GM21515 (cell line): Measurements from ENCODE around the gene SMARCD1.

ENCODE experiments used
- ATAC-seq: cut with Tn5 transposase; IDR thresholded peaks from one replicate; pipeline ENCODE4 v1.9.1; 2021; ENCODE audit not compliant: unreplicated experiment

Gene SMARCD1

DNA sequence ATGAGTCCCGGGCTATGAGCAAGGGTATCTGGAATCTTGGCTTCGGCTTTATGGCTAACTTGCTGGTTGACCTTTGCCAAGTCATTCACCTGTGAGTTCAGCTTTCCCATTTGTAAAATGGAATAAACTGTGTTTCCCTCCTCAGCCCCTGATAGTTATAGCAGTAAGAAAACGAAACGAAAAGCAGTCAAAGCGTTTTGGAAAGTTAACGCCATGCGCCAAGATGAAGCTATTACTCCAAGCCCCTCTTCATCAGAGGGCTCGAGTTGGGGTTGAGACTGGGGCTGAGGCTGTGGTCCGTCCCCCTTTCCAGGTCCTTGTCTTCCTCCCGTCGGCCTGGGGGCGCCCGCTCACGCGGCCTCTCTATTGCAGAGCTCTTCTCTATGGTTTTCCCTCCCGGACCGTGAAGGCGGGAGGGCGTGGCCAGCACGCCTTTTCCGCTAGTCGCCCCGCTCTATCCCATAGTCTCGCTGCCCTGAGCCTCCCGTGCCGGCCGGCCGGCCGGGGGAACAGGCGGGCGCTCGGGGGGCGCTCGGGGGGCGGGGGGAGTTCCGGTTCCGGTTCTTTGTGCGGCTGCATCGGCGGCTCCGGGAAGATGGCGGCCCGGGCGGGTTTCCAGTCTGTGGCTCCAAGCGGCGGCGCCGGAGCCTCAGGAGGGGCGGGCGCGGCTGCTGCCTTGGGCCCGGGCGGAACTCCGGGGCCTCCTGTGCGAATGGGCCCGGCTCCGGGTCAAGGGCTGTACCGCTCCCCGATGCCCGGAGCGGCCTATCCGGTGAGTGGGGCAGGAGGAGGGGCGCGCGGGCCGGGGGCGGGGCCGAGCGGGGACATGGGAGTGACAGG, at the start of gene SMARCD1:
Gene SMARCD1 (plus strand): TSS at position 568 of the 840 bp plus-strand sequence. CDS start 28 bp downstream, at position 596.
- ATAC-seq = peak; percentile 80

DNA sequence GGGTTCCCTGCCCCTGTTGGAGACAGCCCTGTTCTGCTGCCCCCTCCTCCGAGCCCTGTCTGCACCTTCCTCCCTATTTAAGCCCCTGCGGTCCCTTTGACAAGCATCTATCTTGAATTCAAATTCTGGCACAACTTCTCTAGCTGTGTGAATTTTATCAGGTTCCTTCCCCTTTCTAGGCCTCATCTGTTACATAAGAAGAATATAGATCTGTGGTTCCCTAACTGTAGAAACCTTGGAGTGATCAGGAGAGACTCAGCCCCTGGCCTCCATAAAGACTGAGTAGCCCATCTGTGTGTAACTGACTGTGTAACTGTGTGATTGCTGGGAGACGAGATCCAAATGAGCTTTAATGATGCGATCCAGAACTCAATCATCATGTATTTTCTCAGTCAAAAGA, 46.8 kb upstream of the SMARCD1 start:
- ATAC-seq = no peak

- no peak for ATAC-seq
Measured at GRCh38 chr12:50039151-50039835, 45.8 kb upstream of the SMARCD1 start.

- ATAC-seq = no peak
Measured at GRCh38 chr12:50040657-50041056, 44.5 kb upstream of the SMARCD1 start.

GRCh38 chr12:50041062-50041860, 43.9 kb upstream of the SMARCD1 start:
- ATAC-seq = no peak

GRCh38 chr12:50041962-50042361, 43.2 kb upstream of the SMARCD1 start:
- no peak for ATAC-seq

DNA sequence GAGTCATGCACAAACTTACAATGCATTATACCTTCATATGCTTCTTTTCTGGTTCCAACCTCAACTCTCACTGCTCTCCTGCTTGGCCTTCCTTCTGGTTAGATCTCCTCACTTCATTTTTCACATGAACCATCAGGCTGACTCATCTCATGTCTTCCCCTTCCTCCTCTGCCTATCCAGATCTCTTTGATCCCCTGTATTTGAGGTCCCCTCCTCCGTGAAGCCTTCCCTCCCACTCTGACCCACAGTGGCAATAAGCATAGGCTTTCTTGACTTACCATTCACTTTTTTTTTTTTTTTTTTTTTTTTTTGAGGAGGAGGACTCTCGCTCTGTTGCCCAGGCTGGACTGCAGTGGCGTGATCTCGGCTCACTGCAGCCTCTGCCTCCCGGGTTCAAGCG, 42.4 kb upstream of the SMARCD1 start:
- ATAC-seq = no peak

DNA sequence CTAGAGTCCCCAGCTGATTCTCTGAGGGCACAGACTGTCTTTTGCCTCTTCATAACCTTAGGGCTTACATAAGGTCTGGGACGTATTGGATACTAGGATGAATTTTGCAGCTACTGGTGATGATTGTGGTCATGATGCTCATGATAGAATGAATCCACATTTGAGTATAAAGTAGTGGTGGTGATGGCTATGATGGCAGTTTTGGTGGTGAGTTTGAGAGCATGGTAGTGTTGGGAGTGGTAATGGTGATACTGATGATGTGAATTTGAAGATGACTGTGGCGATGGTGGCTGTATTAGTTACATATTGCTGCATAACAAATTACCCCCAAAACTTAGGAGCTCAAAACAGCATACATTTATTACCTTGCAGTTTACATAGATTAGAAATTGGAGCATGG, 41.8 kb upstream of the SMARCD1 start:
- no peak for ATAC-seq

GRCh38 chr12:50043854-50044253, 41.3 kb upstream of the SMARCD1 start:
- ATAC-seq = no peak

DNA sequence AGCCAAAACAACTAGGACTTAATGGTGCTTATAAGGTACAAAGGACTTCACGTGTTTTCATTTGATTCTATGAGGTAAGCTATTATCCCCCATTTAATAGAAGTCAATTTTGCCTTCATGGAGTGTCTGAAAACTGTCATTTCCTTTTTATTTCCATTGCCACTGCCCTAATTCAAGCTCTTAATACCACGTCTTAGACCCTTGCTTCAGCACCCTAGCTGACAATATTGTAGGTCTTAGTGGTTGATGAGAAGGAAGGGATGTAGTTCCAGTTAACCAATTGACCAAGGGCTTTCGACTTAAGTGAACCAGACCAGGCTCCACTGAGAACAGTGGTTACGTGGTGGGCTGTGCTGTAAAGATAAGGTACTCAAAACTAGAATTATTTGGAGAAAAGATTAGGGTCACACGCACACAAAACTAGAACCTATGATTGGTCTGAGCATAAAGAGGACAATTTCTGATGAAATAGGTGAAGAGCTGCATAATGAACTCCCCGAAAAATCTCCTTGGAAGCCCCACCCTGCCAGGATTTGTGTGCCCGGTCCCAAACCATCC, 37.4 kb upstream of the SMARCD1 start:
- ATAC-seq = no peak

- ATAC-seq = no peak
Measured at GRCh38 chr12:50049254-50050118, 35.7 kb upstream of the SMARCD1 start.

GRCh38 chr12:50050119-50050385, 35.1 kb upstream of the SMARCD1 start:
- ATAC-seq = no peak

DNA sequence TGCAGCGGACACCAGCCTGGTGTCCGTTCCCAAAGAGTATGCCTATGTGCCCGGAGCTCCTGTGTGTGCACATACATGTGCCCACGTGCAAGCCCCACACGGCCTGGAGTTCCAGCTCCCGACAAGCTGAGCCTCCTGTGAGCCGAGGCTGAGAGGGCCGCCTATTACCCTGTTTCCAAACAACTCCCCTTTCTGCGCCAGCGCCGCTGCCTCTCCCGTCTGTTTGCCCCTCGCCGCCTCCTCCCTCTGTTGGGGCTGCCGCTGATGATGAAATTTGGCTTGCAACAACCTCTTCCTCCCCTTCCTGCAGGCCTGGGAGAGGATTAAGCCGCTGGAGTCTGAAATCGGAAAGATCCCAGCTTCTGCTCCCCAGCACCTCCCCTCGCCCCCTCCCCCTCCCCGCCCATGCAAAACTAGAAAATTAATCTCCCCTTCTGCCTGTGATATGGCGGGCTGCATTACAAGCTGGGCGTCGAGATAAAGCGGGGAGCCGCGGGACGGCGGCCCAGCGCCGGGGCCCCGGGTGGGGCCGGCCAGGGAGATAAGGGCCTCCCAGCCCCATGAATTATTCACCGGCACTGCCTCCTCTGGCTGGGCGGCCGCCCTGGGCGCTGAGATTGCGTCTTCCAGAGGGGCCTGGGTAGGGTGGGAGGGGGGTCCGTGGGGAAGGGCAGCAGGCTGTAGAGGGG, 34.6 kb upstream of the SMARCD1 start:
- ATAC-seq = no peak

GRCh38 chr12:50051101-50051806, 33.9 kb upstream of the SMARCD1 start:
- no peak for ATAC-seq

DNA sequence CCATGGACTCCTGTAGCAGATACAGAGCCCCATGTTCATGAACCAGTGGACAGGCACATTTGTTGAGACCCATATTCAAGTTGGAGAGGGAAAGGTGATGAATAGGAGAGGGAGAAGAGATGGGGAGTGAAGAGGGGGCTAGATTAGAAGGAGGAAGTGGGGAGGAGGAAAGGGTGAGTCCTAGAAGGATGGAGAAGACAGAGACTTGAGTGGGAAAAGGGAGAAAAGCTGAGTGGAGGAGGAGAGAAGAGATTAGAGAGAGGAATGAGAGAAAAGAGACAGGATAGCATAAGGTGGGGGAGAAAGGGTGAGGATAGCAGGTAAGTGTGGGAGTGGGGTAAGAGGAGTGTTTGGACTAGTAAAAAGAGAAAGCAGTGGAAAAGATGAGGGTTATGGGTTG, 32.6 kb upstream of the SMARCD1 start:
- ATAC-seq = no peak

DNA sequence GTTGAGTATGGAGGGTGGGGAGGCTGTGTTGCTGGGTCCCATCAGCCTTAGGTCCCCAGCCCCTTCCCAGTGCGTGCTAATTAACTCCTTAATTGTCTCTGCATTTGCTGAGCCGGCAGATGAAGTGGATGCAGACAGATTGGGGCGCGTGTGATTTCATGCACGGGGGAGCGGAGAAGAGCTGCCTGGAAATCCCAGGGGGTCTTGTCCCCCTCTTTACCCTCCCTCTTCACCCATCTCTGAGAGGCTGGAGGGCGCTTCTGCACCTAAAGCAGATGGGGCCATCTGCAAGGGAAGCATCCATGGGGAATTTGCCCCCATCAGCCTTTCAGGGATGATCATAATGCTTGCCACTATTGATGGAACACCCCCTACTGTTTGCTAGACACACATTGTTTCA, 32.2 kb upstream of the SMARCD1 start:
- no peak for ATAC-seq

GRCh38 chr12:50053583-50053982, 31.6 kb upstream of the SMARCD1 start:
- no peak for ATAC-seq

- ATAC-seq = no peak
Measured at GRCh38 chr12:50055831-50056638, 29.1 kb upstream of the SMARCD1 start.

GRCh38 chr12:50056639-50056976, 28.5 kb upstream of the SMARCD1 start:
- ATAC-seq = no peak
